ENCODE measurements around the gene CAPN5. TPM values are rescaled to one million over a fixed set of nuclear protein-coding genes. Genes with fewer than 3 reads are reported as not detected.

Gene CAPN5
- total and polyA plus RNA-seq, 2 of the 13 experiments (the other 11 are each of a cell fraction or from before 2014, with no cell fraction given): 0.27 to 1.2 TPM

- TF ChIP-seq RARG (CRISPR knock-in tag; IDR thresholded peaks at IDR 0.05; ENCODE audit: low read depth) (peak; percentile 44; the same call in 1 of the 2 replicates), ZNF143 (CRISPR knock-in tag; IDR thresholded peaks at IDR 0.05) (no peak), ARNT2 (CRISPR knock-in tag; IDR thresholded peaks at IDR 0.05; ENCODE audit: low read depth) (peak; percentile 4), ZNF724P (CRISPR knock-in tag; IDR thresholded peaks at IDR 0.05; ENCODE audit: borderline replicate concordance) (0 out of 2 replicates have a peak, but pooled peaks have one; percentile 55), ZNF543 (CRISPR knock-in tag; IDR thresholded peaks at IDR 0.05) (0 out of 2 replicates have a peak, but pooled peaks have one; percentile 51), XRCC5 (optimal IDR thresholded peaks at IDR 0.05; ENCODE audit: low read length) (peak; percentile 86), ZBTB1 (CRISPR knock-in tag; IDR thresholded peaks at IDR 0.05; ENCODE audit: borderline replicate concordance) (no peak), NR2F6 (IDR thresholded peaks at IDR 0.05) (no peak), NR2F6 (CRISPR knock-in tag; IDR thresholded peaks at IDR 0.05) (peak; percentile 32; the same call in 1 of the 2 replicates), ZNF414 (CRISPR knock-in tag; IDR thresholded peaks at IDR 0.05) (no peak), DNMT3B (CRISPR knock-in tag; conservative IDR thresholded peaks at IDR 0.05) (no peak), ZNF17 (CRISPR knock-in tag; IDR thresholded peaks at IDR 0.05) (no peak), ZNF777 (CRISPR knock-in tag; IDR thresholded peaks at IDR 0.05) (peak; percentile 72), HMGXB4 (CRISPR knock-in tag; IDR thresholded peaks at IDR 0.05; ENCODE audit: borderline replicate concordance in 1 of 2, low read depth in 1 of 2) (peak; percentile 27 to 87; a peak in 2 of 4 replicates), TAF1 (CRISPR knock-in tag; IDR thresholded peaks at IDR 0.05) (0 out of 2 replicates have a peak, but pooled peaks have one; percentile 9), KLF16 (CRISPR knock-in tag; IDR thresholded peaks at IDR 0.05) (peak in 1 of 2 experiments; percentile 55; a peak in 1 of 4 replicates), NFAT5 (CRISPR knock-in tag; IDR thresholded peaks at IDR 0.05) (0 out of 2 replicates have a peak, but pooled peaks have one; percentile 47), REL (CRISPR knock-in tag; conservative IDR thresholded peaks at IDR 0.05) (0 out of 2 replicates have a peak, but pooled peaks have one; percentile 45), MXD1 (CRISPR knock-in tag; IDR thresholded peaks at IDR 0.05) (no peak), CHCHD3 (CRISPR knock-in tag; IDR thresholded peaks at IDR 0.05) (no peak), MTA1 (CRISPR knock-in tag; IDR thresholded peaks at IDR 0.05; ENCODE audit: borderline replicate concordance) (0 out of 2 replicates have a peak, but pooled peaks have one; percentile 25), ZNF747 (CRISPR knock-in tag; IDR thresholded peaks at IDR 0.05; ENCODE audit: borderline replicate concordance) (no peak)
These were observed 60.6 kb downstream of the CAPN5 start (continued) for GRCh38 chr11:77127235-77127911.

All from HepG2 (cell line).